H1 (cell line): ENCODE measurements around the gene CENPM. TPM values are rescaled to one million over a fixed set of nuclear protein-coding genes. Genes with fewer than 3 reads are reported as not detected.

Experiments
- CTCF ChIA-PET: fragments of 300-600 bp; sonication (Branson Sonifier 250); formaldehyde crosslinking; loops from one replicate; lab custom pipeline; 2021; ENCODE audit not compliant: partially characterized antibody; lab: Charles Lee
- POLR2A ChIA-PET: fragments of 300-600 bp; sonication (Branson Sonifier 250); formaldehyde crosslinking; loops from one replicate; lab custom pipeline; 2021; ENCODE audit warnings: inconsistent platforms; ENCODE audit not compliant: partially characterized antibody; lab: Charles Lee
- DNase-seq, 2 experiments: peaks; one replicate each; pipeline versions ENCODE4 v3.0.0 to v3.0.0-alpha.2; 2010 to 2022; ENCODE audit warnings: low spot score in 2 of 2, low read depth in 1 of 2, mixed read lengths in 1 of 2
- FAIRE-seq: peaks from 2 replicates; lab custom pipeline; 2011; peaks lifted over from hg19 to GRCh38; lab: Jason Lieb, UNC
- H2AFZ ChIP-seq: 2 replicates; pipeline ENCODE4 v1.8.1; 2012; ENCODE audit warnings: low read length, inconsistent platforms
- H2AK5ac ChIP-seq: 2 replicates; pipeline ENCODE4 v1.6.1; 2013; ENCODE audit warnings: low read depth, low read length
- H2BK120ac ChIP-seq: replicated peaks from 2 replicates; pipeline ENCODE3; 2013; ENCODE audit warnings: low read depth, low read length, inconsistent platforms
- H2BK12ac ChIP-seq: 2 replicates; pipeline ENCODE4 v1.6.1; 2013; ENCODE audit warnings: low read depth, low read length
- H2BK15ac ChIP-seq: 2 replicates; pipeline ENCODE4 v1.6.1; 2013; ENCODE audit warnings: low read length
- H2BK20ac ChIP-seq: 2 replicates; pipeline ENCODE4 v1.6.1; 2013; ENCODE audit warnings: low read length
- H2BK5ac ChIP-seq: 2 replicates; pipeline ENCODE4 v1.6.1; 2013; ENCODE audit warnings: low read depth, low read length
- H3K14ac ChIP-seq: 2 replicates; pipeline ENCODE4 v1.6.1; 2013; ENCODE audit warnings: inconsistent platforms; ENCODE audit not compliant: insufficient read length
- H3K18ac ChIP-seq: 2 replicates; pipeline ENCODE4 v1.6.1; 2013; ENCODE audit warnings: low read length; ENCODE audit errors: extremely low read depth
- H3K23ac ChIP-seq: 2 replicates; pipeline ENCODE4 v1.6.1; 2013; ENCODE audit warnings: inconsistent platforms; ENCODE audit not compliant: insufficient read length
- H3K23me2 ChIP-seq: 2 replicates; pipeline ENCODE4 v1.6.1; 2013; ENCODE audit warnings: low read depth, low read length
- H3K27ac ChIP-seq: 2 replicates; pipeline ENCODE4 v1.6.1; 2011; ENCODE audit warnings: low read depth, low read length, inconsistent platforms
- H3K27me3 ChIP-seq, 4 experiments: replicated peaks in 1 of 4; 1 replicate in 1 of 4; 2 replicates in 3 of 4; pipeline versions ENCODE4 v1.6.1 to v1.8.1; 2011 to 2013; ENCODE audit warnings: low read length in 3 of 4, mild to moderate bottlenecking in 3 of 4, inconsistent platforms in 2 of 4, mixed read lengths in 2 of 4, moderate library complexity in 1 of 4; ENCODE audit not compliant: control insufficient read depth in 3 of 4, insufficient read depth in 3 of 4; ENCODE audit errors: extremely low read depth in 1 of 4
- H3K36me3 ChIP-seq, 4 experiments: 2 replicates each; pipeline versions ENCODE4 v1.6.1 to v1.8.1; 2011 to 2013; ENCODE audit warnings: mild to moderate bottlenecking in 4 of 4, low read length in 3 of 4, moderate library complexity in 2 of 4, control low read depth in 1 of 4, inconsistent platforms in 1 of 4; ENCODE audit not compliant: insufficient read depth in 4 of 4, control insufficient read depth in 2 of 4
- H3K4ac ChIP-seq: replicated peaks from 2 replicates; pipeline ENCODE3; 2013; ENCODE audit warnings: low read length, low read depth, mixed read lengths, inconsistent platforms; ENCODE audit not compliant: insufficient read length
- H3K4me1 ChIP-seq, 4 experiments: replicated peaks in 1 of 4; 1 replicate in 1 of 4; 2 replicates in 3 of 4; pipeline versions ENCODE4 v1.6.1 to v1.8.1; 2011 to 2013; ENCODE audit warnings: low read length in 3 of 4, inconsistent platforms in 2 of 4, mixed read lengths in 1 of 4; ENCODE audit not compliant: insufficient read depth in 4 of 4, control insufficient read depth in 3 of 4
- H3K4me2 ChIP-seq, 2 experiments: 2 replicates each; pipeline versions ENCODE4 v1.6.1 to v1.8.1; 2011 to 2013; ENCODE audit warnings: low read depth in 2 of 2, low read length in 2 of 2, control low read depth in 1 of 2, inconsistent platforms in 1 of 2, mild to moderate bottlenecking in 1 of 2; ENCODE audit not compliant: insufficient read depth in 1 of 2
- H3K4me3 ChIP-seq, 4 experiments: fragments of 200-600, 300-600 bp in 1 of 4; sonication (generic), shearing (Covaris generic), sonication (Bioruptor Twin) in 1 of 4; 2 replicates each; pipeline versions ENCODE4 v1.5.1 to v1.8.1; 2011 to 2016; ENCODE audit warnings: low read length in 4 of 4, low read depth in 3 of 4, control low read depth in 2 of 4, inconsistent platforms in 2 of 4, mild to moderate bottlenecking in 2 of 4, mixed read lengths in 1 of 4, moderate library complexity in 1 of 4; ENCODE audit not compliant: insufficient read depth in 2 of 4; ENCODE audit errors: extremely low read depth in 1 of 4
- H3K56ac ChIP-seq: replicated peaks from 2 replicates; pipeline ENCODE3; 2013; ENCODE audit warnings: low read depth, mild to moderate bottlenecking, mixed read lengths, low read length, inconsistent platforms; ENCODE audit not compliant: insufficient read length
- H3K79me1 ChIP-seq: 2 replicates; pipeline ENCODE4 v1.6.1; 2013; ENCODE audit warnings: low read depth, low read length, control low read depth
- H3K79me2 ChIP-seq, 2 experiments: 2 replicates each; pipeline versions ENCODE4 v1.6.1 to v1.8.1; 2012 to 2013; ENCODE audit warnings: low read length in 2 of 2, mild to moderate bottlenecking in 2 of 2, inconsistent platforms in 1 of 2; ENCODE audit not compliant: insufficient read depth in 2 of 2, control insufficient read depth in 1 of 2
- H3K9ac ChIP-seq, 4 experiments: replicated peaks in 1 of 4; 1 replicate in 1 of 4; 2 replicates in 3 of 4; pipeline versions ENCODE4 v1.6.1 to v1.8.1; 2011 to 2013; ENCODE audit warnings: low read depth in 3 of 4, low read length in 3 of 4, control low read depth in 2 of 4, mild to moderate bottlenecking in 2 of 4, moderate library complexity in 2 of 4, inconsistent platforms in 1 of 4; ENCODE audit errors: extremely low read depth in 1 of 4
- H3K9me3 ChIP-seq, 2 experiments: 2 replicates each; pipeline versions ENCODE4 v1.6.1 to v1.8.1; 2012 to 2013; ENCODE audit warnings: mild to moderate bottlenecking in 2 of 2, moderate library complexity in 2 of 2, control low read depth in 1 of 2, inconsistent platforms in 1 of 2, low read depth in 1 of 2, low read length in 1 of 2, mixed read lengths in 1 of 2; ENCODE audit not compliant: insufficient read depth in 2 of 2
- H4K20me1 ChIP-seq, 2 experiments: replicated peaks in 1 of 2; 2 replicates each; pipeline versions ENCODE3 to v1.8.1; 2011 to 2013; ENCODE audit warnings: inconsistent platforms in 2 of 2, low read length in 2 of 2, mild to moderate bottlenecking in 1 of 2; ENCODE audit not compliant: insufficient read depth in 2 of 2, control insufficient read depth in 1 of 2
- H4K5ac ChIP-seq: 2 replicates; pipeline ENCODE4 v1.6.1; 2013; ENCODE audit warnings: low read length, low read depth, mixed read lengths, inconsistent platforms; ENCODE audit not compliant: insufficient read length
- H4K8ac ChIP-seq: 2 replicates; pipeline ENCODE4 v1.8.0; 2013; ENCODE audit warnings: mild to moderate bottlenecking, moderate library complexity, low read length, inconsistent platforms; ENCODE audit not compliant: insufficient read depth; ENCODE audit errors: extremely low read depth
- H4K91ac ChIP-seq: replicated peaks from 2 replicates; pipeline ENCODE3; 2013; ENCODE audit warnings: low read length, mixed read lengths, inconsistent platforms; ENCODE audit not compliant: insufficient read length
- RAD21 ChIP-seq, 2 experiments: IDR thresholded peaks in 1 of 2; conservative IDR thresholded peaks in 1 of 2; 2 replicates each; pipeline ENCODE4 v1.6.1; 2011; ENCODE audit warnings: low read depth in 2 of 2, low read length in 2 of 2, improper control_type of control experiment in 1 of 2, inconsistent platforms in 1 of 2, mild to moderate bottlenecking in 1 of 2, moderate library complexity in 1 of 2
- RNF2 ChIP-seq: fragments of 200-900, 300-1000 bp; sonication (generic); IDR thresholded peaks from 2 replicates; pipeline ENCODE4 v1.7.1; 2016; ENCODE audit warnings: borderline replicate concordance, low read depth, mild to moderate bottlenecking, antibody characterized with exemption, low read length; ENCODE audit not compliant: poor library complexity, severe bottlenecking; ENCODE audit errors: missing control alignments
- WGBS, 2 experiments: shearing (Covaris generic) in 1 of 2; methylation state at CpG; one replicate each; pipeline versions ENCODE4 v1.1.6 to v1.1.7; 2013 to 2015; ENCODE audit warnings: low lambda C conversion rate in 2 of 2, mixed read lengths in 2 of 2, inconsistent platforms in 1 of 2, low coverage in 1 of 2, missing lambda C conversion rate in 1 of 2; ENCODE audit not compliant: insufficient replicate concordance in 2 of 2, insufficient coverage in 1 of 2, insufficient read length in 1 of 2; ENCODE audit errors: extremely low coverage in 1 of 2, missing lambda C conversion rate in 1 of 2; 5-methylcytosine and 5-hydroxymethylcytosine counted together
- polyA plus RNA-seq, 7 experiments: library from polyadenylated mRNA; depleted of rRNA in 3 of 7; stranded (reverse) in 5 of 7; unstranded in 2 of 7; fragments of >200 nt in 5 of 7; fragments of 200-250 nt in 2 of 7; gene quantifications; 1 replicate in 5 of 7; 2 replicates in 1 of 7; 4 replicates in 1 of 7; pipeline versions ENCODE4 v1.2.1 to v1.2.3, GENCODE V29; 2011 to 2013; ENCODE audit warnings: missing spikeins in 2 of 7, mixed read lengths in 2 of 7
- total RNA-seq: library from RNA; stranded (reverse); fragmentation: NEBNext Ultra II Directional; extraction: Animal tissue kit (Norgen Biotek cat#: 25700); gene quantifications from 2 replicates; pipeline ENCODE4 v1.2.1, GENCODE V29; 2021

The CENPM gene
- total and polyA plus RNA-seq, 2 of the 8 experiments (the other 6 are each of a cell fraction or from before 2014, with no cell fraction given): 32.0 to 80.4 TPM

DNA sequence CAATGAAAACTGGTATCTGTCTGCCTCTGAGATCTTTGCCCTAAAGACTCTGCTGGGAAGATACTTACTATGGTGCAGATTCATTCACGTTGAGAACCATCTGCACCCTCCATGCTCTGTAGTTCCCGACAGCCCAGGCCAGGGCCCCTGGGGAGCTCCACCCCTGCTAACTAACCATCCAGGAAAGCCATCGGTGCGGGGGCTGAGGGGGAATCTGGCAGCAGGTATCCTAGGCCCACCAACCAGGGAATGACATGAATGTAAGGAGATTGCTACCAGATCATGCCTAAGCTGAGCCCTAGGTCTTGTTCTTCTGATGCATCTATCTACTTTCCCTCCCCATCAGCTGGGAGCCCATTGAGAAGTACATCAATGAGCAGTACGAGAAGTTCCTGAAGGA lies 40.3 kb upstream of the CENPM start:
- peaks cover 1 to 5% of the 10 kb centered on the region in 2 experiments for H4K20me1 ChIP-seq
- POLR2A ChIA-PET: interaction anchor here (1.1 to 1.3 kb wide), 2 partner anchors 10 to 12 kb away, joined by 4 read pairs; no protein-coding TSS in a partner anchor
- no peak overlapping the region for H4K91ac ChIP-seq
- no peak overlapping the region for H2BK120ac ChIP-seq
- no peaks in the 10 kb centered on the region for H3K27me3 ChIP-seq
- no peak overlapping the region for H2BK20ac ChIP-seq
- H2BK5ac ChIP-seq: no peak overlapping the region
- no peak overlapping the region for H2BK12ac ChIP-seq
- H3K79me1 ChIP-seq: no peaks in the 10 kb centered on the region
- no peak overlapping the region for H3K4me3 ChIP-seq
- no peak overlapping the region for H4K8ac ChIP-seq
- WGBS, 2 experiments: 94% methylated on average over 5 of the region's 5 CpGs; no CpG with 5 or more reads in 1 of the 2 experiments
- FAIRE-seq (no peak), DNase-seq (no peak)
- H4K5ac ChIP-seq: no peak overlapping the region
- no peak overlapping the region for H2AFZ ChIP-seq
- no peak overlapping the region for H3K4me2 ChIP-seq
- no peaks in the 10 kb centered on the region for H3K4me1 ChIP-seq
- no peak overlapping the region for H3K14ac ChIP-seq
- H3K56ac ChIP-seq: no peak overlapping the region
- no peak overlapping the region for H2AK5ac ChIP-seq
- H3K9me3 ChIP-seq: no peaks in the 10 kb centered on the region
- no peak overlapping the region for H3K9ac ChIP-seq
- no peaks in the 10 kb centered on the region for H3K23me2 ChIP-seq
- H2BK15ac ChIP-seq: no peak overlapping the region
- no peak overlapping the region for H3K4ac ChIP-seq
- H3K18ac ChIP-seq: no peak overlapping the region
- CTCF ChIA-PET: interaction anchor here (1.4 kb wide), 2 partner anchors 10 to 124 kb away, joined by 3 read pairs; no protein-coding TSS in a partner anchor
- no peak overlapping the region for H3K27ac ChIP-seq
- H3K79me2 ChIP-seq: no peaks in the 10 kb centered on the region
- H3K23ac ChIP-seq: no peak overlapping the region
- H3K36me3 ChIP-seq: peaks cover 8 to 26% (median 14%) of the 10 kb centered on the region in 4 experiments; a peak in 7 of 8 replicates
- TF ChIP-seq RAD21 (IDR thresholded peaks at IDR 0.05 in 1 of 2, conservative IDR thresholded peaks at IDR 0.05 in 1 of 2; ENCODE audit: low read depth in 2 of 2, low read length in 2 of 2) (no peak), RNF2 (no peak)
